Thoracic aorta (tissue), 2 donors: ENCODE measurements around the gene MAPRE3. TPM values are rescaled to one million over a fixed set of nuclear protein-coding genes. Genes with fewer than 3 reads are reported as not detected.

Experiments used
- ATAC-seq: fragments of 150-250 bp; one replicate; pipeline ENCODE4 v1.8.0; 2017; ENCODE audit warnings: low read depth; ENCODE audit not compliant: insufficient number of reproducible peaks, low FRiP score
- DNase-seq: peaks from one replicate; pipeline ENCODE4 v3.0.0-alpha.2; 2020; ENCODE audit warnings: low spot score
- H3K27ac ChIP-seq, 2 donors: fragments of 200-600 bp; sonication (generic); 1 replicate in 1 of 2; 2 replicates in 1 of 2; pipeline ENCODE4 v1.5.1; 2016; ENCODE audit warnings: mild to moderate bottlenecking in 2 of 2, moderate library complexity in 2 of 2
- H3K27me3 ChIP-seq: fragments of 200-600 bp; sonication (generic); replicated peaks from 2 replicates; pipeline ENCODE4 v1.6.0; 2016; ENCODE audit warnings: mild to moderate bottlenecking; ENCODE audit not compliant: insufficient read depth
- H3K36me3 ChIP-seq: fragments of 200-600 bp; sonication (generic); one replicate; pipeline ENCODE4 v1.5.1; 2016
- H3K4me1 ChIP-seq, 2 donors: fragments of 200-600 bp; sonication (generic); 1 replicate in 1 of 2; 2 replicates in 1 of 2; pipeline versions ENCODE4 v1.5.1 to v1.6.0; 2016; ENCODE audit warnings: low read depth in 2 of 2, mild to moderate bottlenecking in 1 of 2; ENCODE audit not compliant: control insufficient read depth in 1 of 2
- H3K4me3 ChIP-seq: fragments of 200-600 bp; sonication (generic); 2 replicates; pipeline ENCODE4 v1.5.1; 2016; ENCODE audit warnings: mild to moderate bottlenecking
- H3K9me3 ChIP-seq: fragments of 200-600 bp; sonication (generic); 2 replicates; pipeline ENCODE4 v1.5.1; 2016
- total RNA-seq, 2 donors: library from RNA; depleted of rRNA; stranded (reverse); fragments of >200 nt; gene quantifications; one replicate each; pipeline versions ENCODE4 v1.1.0 to v1.2.3, GENCODE V29; 2016
- TF ChIP-seq, protein P1 (sequence below): fragments of 200-600 bp; sonication (generic); IDR thresholded peaks from one replicate; pipeline ENCODE4 v1.5.1; 2019; ENCODE audit warnings: antibody characterized with exemption

The MAPRE3 gene
- total RNA-seq, 2 donors from 2014 or later: 9.1 to 29.9 TPM

DNA sequence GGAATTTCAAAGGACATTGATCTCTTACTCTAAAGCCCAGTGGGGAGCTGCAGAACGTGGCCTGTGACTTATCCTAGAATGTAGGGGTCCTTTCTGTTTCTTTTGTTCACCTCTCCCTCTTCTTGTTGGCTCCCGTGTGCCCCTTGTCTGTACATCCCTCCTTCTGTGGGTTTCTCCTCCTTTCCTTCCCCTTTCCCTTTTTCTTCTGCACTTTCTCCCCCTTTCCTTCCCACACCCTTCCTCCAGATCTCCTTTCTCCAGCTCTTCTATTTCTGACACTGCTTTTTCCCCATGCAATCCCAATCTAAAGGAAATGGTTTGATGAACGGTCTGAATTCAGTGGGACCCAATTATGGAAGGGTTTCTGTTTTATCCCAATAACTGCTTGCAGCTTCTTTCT is 35.5 kb upstream of the MAPRE3 start:
- Histone ChIP-seq H3K4me1 (no peaks in the 10 kb centered on the region), H3K36me3 (no peaks in the 10 kb centered on the region), H3K4me3 (no peak overlapping the region), H3K27me3 (no peaks in the 10 kb centered on the region), H3K9me3 (no peaks in the 10 kb centered on the region), H3K27ac (no peak overlapping the region)
- no peak for ATAC-seq
- DNase-seq: no peak
- TF ChIP-seq, protein P1, sequence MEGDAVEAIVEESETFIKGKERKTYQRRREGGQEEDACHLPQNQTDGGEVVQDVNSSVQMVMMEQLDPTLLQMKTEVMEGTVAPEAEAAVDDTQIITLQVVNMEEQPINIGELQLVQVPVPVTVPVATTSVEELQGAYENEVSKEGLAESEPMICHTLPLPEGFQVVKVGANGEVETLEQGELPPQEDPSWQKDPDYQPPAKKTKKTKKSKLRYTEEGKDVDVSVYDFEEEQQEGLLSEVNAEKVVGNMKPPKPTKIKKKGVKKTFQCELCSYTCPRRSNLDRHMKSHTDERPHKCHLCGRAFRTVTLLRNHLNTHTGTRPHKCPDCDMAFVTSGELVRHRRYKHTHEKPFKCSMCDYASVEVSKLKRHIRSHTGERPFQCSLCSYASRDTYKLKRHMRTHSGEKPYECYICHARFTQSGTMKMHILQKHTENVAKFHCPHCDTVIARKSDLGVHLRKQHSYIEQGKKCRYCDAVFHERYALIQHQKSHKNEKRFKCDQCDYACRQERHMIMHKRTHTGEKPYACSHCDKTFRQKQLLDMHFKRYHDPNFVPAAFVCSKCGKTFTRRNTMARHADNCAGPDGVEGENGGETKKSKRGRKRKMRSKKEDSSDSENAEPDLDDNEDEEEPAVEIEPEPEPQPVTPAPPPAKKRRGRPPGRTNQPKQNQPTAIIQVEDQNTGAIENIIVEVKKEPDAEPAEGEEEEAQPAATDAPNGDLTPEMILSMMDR: no peak

DNA sequence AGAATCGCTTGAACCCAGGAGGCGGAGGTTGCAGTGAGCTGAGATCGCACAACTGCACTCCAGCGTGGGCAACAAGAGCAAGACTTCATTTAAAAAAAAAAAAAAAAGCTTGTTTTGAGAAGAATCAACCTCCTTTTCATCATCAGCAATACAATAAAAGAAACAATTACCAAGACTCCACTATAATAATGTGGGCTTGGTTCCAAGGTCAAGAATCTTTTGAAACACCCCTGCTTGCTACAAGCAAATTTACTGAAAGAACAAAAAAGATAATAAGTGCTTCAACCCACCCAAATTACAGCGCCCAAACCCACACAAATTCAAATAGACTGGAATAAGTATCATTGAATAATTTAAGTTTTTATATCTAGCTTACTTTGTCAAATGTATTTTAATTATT is 33.6 kb upstream of the MAPRE3 start:
- Histone ChIP-seq H3K27ac (no peak overlapping the region), H3K27me3 (no peaks in the 10 kb centered on the region), H3K4me3 (no peak overlapping the region), H3K9me3 (no peaks in the 10 kb centered on the region), H3K4me1 (no peaks in the 10 kb centered on the region), H3K36me3 (no peaks in the 10 kb centered on the region)
- DNase-seq (no peak), ATAC-seq (no peak)
- TF ChIP-seq, protein P1: no peak

DNA sequence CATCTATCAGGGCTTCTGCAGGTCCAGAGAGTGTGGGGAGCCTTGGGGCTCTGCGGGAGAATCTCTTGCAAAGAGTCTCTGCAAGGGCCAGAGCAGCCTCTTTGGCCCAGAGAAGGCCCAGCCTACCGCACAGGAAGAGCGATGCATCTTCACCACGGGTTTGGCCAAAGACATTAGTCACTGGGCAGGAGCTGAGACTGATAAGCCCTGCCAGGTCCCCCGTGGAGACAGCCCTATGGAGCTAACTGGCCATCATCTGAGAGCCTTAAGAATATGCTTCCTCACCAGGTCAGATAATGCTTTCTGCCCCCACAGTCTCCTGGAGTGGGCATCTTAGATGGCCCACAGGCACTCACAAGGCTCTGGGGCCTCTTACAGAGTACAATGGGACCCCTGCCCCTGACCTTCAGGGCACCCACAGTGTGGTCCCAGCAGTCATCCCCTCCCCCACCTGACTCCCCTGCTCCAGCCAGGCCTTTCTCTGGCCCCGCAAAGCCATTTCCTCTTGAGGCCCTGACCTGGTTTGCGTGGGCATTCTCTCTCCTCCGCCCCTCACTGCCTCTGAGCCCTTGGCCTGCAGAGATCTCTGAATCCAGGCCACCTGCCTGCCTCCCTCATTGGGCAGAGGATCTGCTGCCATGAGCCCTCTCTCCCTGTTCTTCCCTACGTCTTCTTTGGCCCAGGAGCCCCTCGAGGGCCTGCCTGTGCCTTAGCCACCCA is 31.9 kb upstream of the MAPRE3 start:
- H3K4me1 ChIP-seq: no peaks in the 10 kb centered on the region
- no peaks in the 10 kb centered on the region for H3K9me3 ChIP-seq
- DNase-seq: no peak
- H3K27ac ChIP-seq: no peak overlapping the region
- H3K27me3 ChIP-seq: no peaks in the 10 kb centered on the region
- TF ChIP-seq, protein P1: no peak
- no peak for ATAC-seq
- H3K4me3 ChIP-seq: no peak overlapping the region
- H3K36me3 ChIP-seq: no peaks in the 10 kb centered on the region

DNA sequence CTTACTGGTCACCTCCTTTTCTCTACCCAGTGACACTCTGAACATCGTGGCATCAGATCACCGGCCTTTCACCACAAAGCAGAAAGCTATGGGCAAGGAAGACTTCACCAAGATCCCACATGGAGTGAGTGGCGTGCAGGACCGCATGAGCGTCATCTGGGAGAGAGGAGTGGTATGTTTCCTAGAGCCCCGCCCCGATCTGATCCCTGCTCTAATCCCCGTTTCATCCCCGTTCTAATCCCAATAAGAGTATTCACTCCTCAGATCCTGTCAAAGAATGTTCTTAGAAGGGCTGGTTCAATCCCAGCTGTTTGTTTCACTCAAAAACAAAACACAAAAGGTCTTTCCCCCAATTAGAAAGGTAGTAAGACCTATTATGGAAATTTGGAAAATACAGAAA is 30.4 kb upstream of the MAPRE3 start:
- ATAC-seq (no peak), DNase-seq (no peak)
- Histone ChIP-seq H3K4me3 (no peak overlapping the region), H3K9me3 (no peaks in the 10 kb centered on the region), H3K27me3 (no peaks in the 10 kb centered on the region), H3K36me3 (no peaks in the 10 kb centered on the region), H3K27ac (no peak overlapping the region), H3K4me1 (no peaks in the 10 kb centered on the region)
- TF ChIP-seq, protein P1: no peak

DNA sequence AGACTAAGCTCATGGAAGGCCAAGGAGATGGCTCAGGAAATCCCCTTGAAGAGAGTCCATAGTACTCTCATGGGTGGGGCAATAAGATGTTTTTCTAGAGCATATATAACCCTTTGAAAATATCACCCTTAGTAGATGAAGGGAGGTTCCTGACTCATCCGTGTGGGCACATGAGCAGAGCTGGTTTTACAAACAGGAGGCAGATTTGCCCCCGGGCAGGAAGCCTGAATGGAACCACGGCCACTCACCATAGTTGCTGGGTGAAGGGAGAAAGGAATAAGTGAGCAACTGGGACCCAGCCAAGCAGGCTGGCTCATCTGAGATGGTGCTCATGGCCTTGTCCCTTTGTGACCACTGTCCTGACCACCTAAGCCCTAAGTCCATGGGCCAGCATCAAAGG is 29.0 kb upstream of the MAPRE3 start:
- no peaks in the 10 kb centered on the region for H3K36me3 ChIP-seq
- no peak overlapping the region for H3K4me3 ChIP-seq
- no peaks in the 10 kb centered on the region for H3K9me3 ChIP-seq
- no peaks in the 10 kb centered on the region for H3K27me3 ChIP-seq
- H3K27ac ChIP-seq: no peak overlapping the region
- H3K4me1 ChIP-seq: no peaks in the 10 kb centered on the region
- no peak for ATAC-seq
- DNase-seq: no peak
- TF ChIP-seq, protein P1: no peak
